Measurements from ENCODE around the gene PRR32.

Gene PRR32

GRCh38 chrX:126824338-126825007 lies 4.9 kb downstream of the PRR32 start:
- Histone ChIP-seq H3F3A (ENCODE audit: insufficient read depth) (no peaks in the 10 kb centered on the region), H3K9ac (ENCODE audit: low read length) (no peak overlapping the region), H3K27me3 (ENCODE audit: low read length) (no peaks in the 10 kb centered on the region), H3K9me3 (ENCODE audit: insufficient read depth, low read length) (no peaks in the 10 kb centered on the region), H4K20me1 (ENCODE audit: low read depth, low read length) (no peaks in the 10 kb centered on the region), H3K27ac (ENCODE audit: low read depth, low read length) (no peak overlapping the region), H3K4me2 (ENCODE audit: low read depth, low read length, poor library complexity, severe bottlenecking) (no peak overlapping the region), H3K4me3 (ENCODE audit: insufficient read depth, low read length, poor library complexity, severe bottlenecking) (no peak overlapping the region), H3K9me2 (replicated peaks; ENCODE audit: insufficient read depth, low read length) (no peaks in the 10 kb centered on the region), H3K79me2 (ENCODE audit: insufficient read depth, low read length) (no peaks in the 10 kb centered on the region), H2AFZ (ENCODE audit: low read depth, low read length, severe bottlenecking) (no peak overlapping the region), H3K36me3 (ENCODE audit: low read length) (no peaks in the 10 kb centered on the region)
- TF ChIP-seq EZH2phosphoT487 (conservative IDR thresholded peaks at IDR 0.05; ENCODE audit: low read length), result no peak
- TF ChIP-seq, protein P1, sequence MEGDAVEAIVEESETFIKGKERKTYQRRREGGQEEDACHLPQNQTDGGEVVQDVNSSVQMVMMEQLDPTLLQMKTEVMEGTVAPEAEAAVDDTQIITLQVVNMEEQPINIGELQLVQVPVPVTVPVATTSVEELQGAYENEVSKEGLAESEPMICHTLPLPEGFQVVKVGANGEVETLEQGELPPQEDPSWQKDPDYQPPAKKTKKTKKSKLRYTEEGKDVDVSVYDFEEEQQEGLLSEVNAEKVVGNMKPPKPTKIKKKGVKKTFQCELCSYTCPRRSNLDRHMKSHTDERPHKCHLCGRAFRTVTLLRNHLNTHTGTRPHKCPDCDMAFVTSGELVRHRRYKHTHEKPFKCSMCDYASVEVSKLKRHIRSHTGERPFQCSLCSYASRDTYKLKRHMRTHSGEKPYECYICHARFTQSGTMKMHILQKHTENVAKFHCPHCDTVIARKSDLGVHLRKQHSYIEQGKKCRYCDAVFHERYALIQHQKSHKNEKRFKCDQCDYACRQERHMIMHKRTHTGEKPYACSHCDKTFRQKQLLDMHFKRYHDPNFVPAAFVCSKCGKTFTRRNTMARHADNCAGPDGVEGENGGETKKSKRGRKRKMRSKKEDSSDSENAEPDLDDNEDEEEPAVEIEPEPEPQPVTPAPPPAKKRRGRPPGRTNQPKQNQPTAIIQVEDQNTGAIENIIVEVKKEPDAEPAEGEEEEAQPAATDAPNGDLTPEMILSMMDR (IDR thresholded peaks at IDR 0.05; ENCODE audit: insufficient read depth, low read length, poor library complexity, severe bottlenecking), result no peak

- Histone ChIP-seq H3K9me3 (ENCODE audit: insufficient read depth, low read length) (no peaks in the 10 kb centered on the region), H3K27me3 (ENCODE audit: low read length) (no peaks in the 10 kb centered on the region), H4K20me1 (ENCODE audit: low read depth, low read length) (no peaks in the 10 kb centered on the region), H3K9ac (ENCODE audit: low read length) (no peak overlapping the region), H3F3A (ENCODE audit: insufficient read depth) (no peaks in the 10 kb centered on the region), H3K27ac (ENCODE audit: low read depth, low read length) (no peak overlapping the region), H3K4me3 (ENCODE audit: insufficient read depth, low read length, poor library complexity, severe bottlenecking) (no peak overlapping the region), H3K4me2 (ENCODE audit: low read depth, low read length, poor library complexity, severe bottlenecking) (no peak overlapping the region), H2AFZ (ENCODE audit: low read depth, low read length, severe bottlenecking) (no peak overlapping the region), H3K36me3 (ENCODE audit: low read length) (no peaks in the 10 kb centered on the region), H3K79me2 (ENCODE audit: insufficient read depth, low read length) (no peaks in the 10 kb centered on the region), H3K9me2 (replicated peaks; ENCODE audit: insufficient read depth, low read length) (no peaks in the 10 kb centered on the region)
- no peak for TF ChIP-seq EZH2phosphoT487 (conservative IDR thresholded peaks at IDR 0.05; ENCODE audit: low read length)
- TF ChIP-seq, protein P1 (IDR thresholded peaks at IDR 0.05; ENCODE audit: insufficient read depth, low read length, poor library complexity, severe bottlenecking), result no peak
These were observed 6.2 kb downstream of the PRR32 start for GRCh38 chrX:126825566-126826193.

GRCh38 chrX:126836186-126836585 lies 16.7 kb downstream of the PRR32 start:
- Histone ChIP-seq H3K36me3 (ENCODE audit: low read length) (no peaks in the 10 kb centered on the region), H3K9me3 (ENCODE audit: insufficient read depth, low read length) (no peaks in the 10 kb centered on the region), H4K20me1 (ENCODE audit: low read depth, low read length) (no peaks in the 10 kb centered on the region), H3F3A (ENCODE audit: insufficient read depth) (no peaks in the 10 kb centered on the region), H3K9ac (ENCODE audit: low read length) (no peak overlapping the region), H3K4me3 (ENCODE audit: insufficient read depth, low read length, poor library complexity, severe bottlenecking) (no peak overlapping the region), H3K9me2 (replicated peaks; ENCODE audit: insufficient read depth, low read length) (no peaks in the 10 kb centered on the region), H2AFZ (ENCODE audit: low read depth, low read length, severe bottlenecking) (no peak overlapping the region), H3K4me2 (ENCODE audit: low read depth, low read length, poor library complexity, severe bottlenecking) (no peak overlapping the region), H3K27me3 (ENCODE audit: low read length) (no peaks in the 10 kb centered on the region), H3K27ac (ENCODE audit: low read depth, low read length) (no peak overlapping the region), H3K79me2 (ENCODE audit: insufficient read depth, low read length) (no peaks in the 10 kb centered on the region)
- TF ChIP-seq, protein P1 (IDR thresholded peaks at IDR 0.05; ENCODE audit: insufficient read depth, low read length, poor library complexity, severe bottlenecking), result no peak
- TF ChIP-seq EZH2phosphoT487 (conservative IDR thresholded peaks at IDR 0.05; ENCODE audit: low read length), result no peak
